Caco-2 (cell line): ENCODE data around the gene AEN. TPM values are rescaled to one million over a fixed set of nuclear protein-coding genes. Genes with fewer than 3 reads are reported as not detected.
A peak's percentile ranks its signal among the peaks of the same experiment; 100 is the strongest.
"Not testable (repeated sequence)": the region's sequence is repeated elsewhere in the genome, so short reads cannot be mapped to it uniquely, and the experiment has no call there.

Source experiments
- BruUV-seq: library from RNA; stranded (reverse); fragments of 400-500 nt; replicated peaks from 2 replicates; lab custom pipeline; 2021; lab: Mats Ljungman, UMichigan
- CTCF ChIA-PET: fragments of 300-600 bp; sonication (Branson Sonifier 250); formaldehyde crosslinking; loops from one replicate; lab custom pipeline; 2022; ENCODE audit warnings: antibody characterized with exemption; lab: Charles Lee
- POLR2A ChIA-PET: fragments of 300-600 bp; sonication (Branson Sonifier 250); formaldehyde crosslinking; loops from one replicate; lab custom pipeline; 2022; ENCODE audit warnings: antibody characterized with exemption; lab: Charles Lee
- DNase-seq, 2 experiments: peaks; one replicate each; pipeline versions ENCODE4 v3.0.0 to v3.0.0-alpha.2; 2020 to 2022
- H3K27me3 ChIP-seq: replicated peaks from 2 replicates; pipeline ENCODE4 v1.6.0; 2011; ENCODE audit warnings: low read length; ENCODE audit not compliant: control insufficient read depth, insufficient read depth
- H3K36me3 ChIP-seq: 2 replicates; pipeline ENCODE4 v1.5.1; 2011; ENCODE audit warnings: low read length; ENCODE audit not compliant: control insufficient read depth, insufficient read depth
- H3K4me1 ChIP-seq: fragments of 250-450 bp; sonication (Bioruptor Pico); 2 replicates; pipeline ENCODE4 v1.5.1; 2020; ENCODE audit warnings: mild to moderate bottlenecking
- H3K4me3 ChIP-seq: 2 replicates; pipeline ENCODE4 v1.5.1; 2011; ENCODE audit warnings: low read depth, mild to moderate bottlenecking, control low read depth, low read length
- H3K9me3 ChIP-seq: fragments of 250-450 bp; sonication (Bioruptor Pico); 2 replicates; pipeline ENCODE4 v1.5.1; 2020; ENCODE audit warnings: mild to moderate bottlenecking, moderate library complexity
- H3K27ac Mint-ChIP-seq: one replicate; pipeline ENCODE4 v1.8.0; 2022; ENCODE audit warnings: mixed read lengths; ENCODE audit not compliant: unreplicated experiment
- H3K27me3 Mint-ChIP-seq: one replicate; pipeline ENCODE4 v1.8.0; 2022; ENCODE audit warnings: mixed read lengths; ENCODE audit not compliant: insufficient read depth, unreplicated experiment
- H3K36me3 Mint-ChIP-seq: one replicate; pipeline ENCODE4 v1.8.0; 2022; ENCODE audit warnings: mild to moderate bottlenecking, mixed read lengths; ENCODE audit not compliant: insufficient read depth, unreplicated experiment
- H3K4me1 Mint-ChIP-seq: one replicate; pipeline ENCODE4 v1.8.0; 2022; ENCODE audit warnings: low read depth, mixed read lengths; ENCODE audit not compliant: unreplicated experiment
- H3K4me3 Mint-ChIP-seq: one replicate; pipeline ENCODE4 v1.8.0; 2022; ENCODE audit warnings: mild to moderate bottlenecking, moderate library complexity, mixed read lengths; ENCODE audit not compliant: unreplicated experiment
- H3K9me3 Mint-ChIP-seq: one replicate; pipeline ENCODE4 v1.8.0; 2022; ENCODE audit warnings: mixed read lengths; ENCODE audit not compliant: unreplicated experiment
- intact Hi-C: fragments of 100-400 bp; cut with micrococcal nuclease; formaldehyde crosslinking; loops from one replicate; pipeline ENCODE4 v1.10.0; 2022; ENCODE audit not compliant: unreplicated experiment
- total RNA-seq: library from RNA; stranded (reverse); gene quantifications from 2 replicates; pipeline ENCODE4 v1.2.3, GENCODE V29; 2022
- TF ChIP-seq, protein P1 (sequence below), 2 experiments: fragments of 200-600 bp in 1 of 2; IDR thresholded peaks; 1 replicate in 1 of 2; 2 replicates in 1 of 2; pipeline versions ENCODE4 v1.5.1 to v1.8.0; 2011 to 2022; ENCODE audit warnings: antibody characterized with exemption in 1 of 2, control low read depth in 1 of 2, inconsistent platforms in 1 of 2, low read depth in 1 of 2, low read length in 1 of 2, mild to moderate bottlenecking in 1 of 2, moderate library complexity in 1 of 2; ENCODE audit not compliant: insufficient read depth in 1 of 2, severe bottlenecking in 1 of 2, unreplicated experiment in 1 of 2

AEN gene
- total RNA-seq, 1 experiment from 2014 or later: 33.2 TPM

GRCh38 chr15:88638626-88639372 is 17.7 kb downstream of the AEN start, which contains the start of gene ISG20:
ISG20 (plus strand) TSS chr15:88639016; CDS start chr15:88639367, 351 bp downstream.
- Histone ChIP-seq H3K36me3 (no peaks in the 10 kb centered on the region; the same call in 1 of the 2 replicates), H3K27me3 (no peaks in the 10 kb centered on the region), H3K4me1 (peaks cover 33% of the 10 kb centered on the region), H3K9me3 (no peaks in the 10 kb centered on the region), H3K4me3 (peak within 1 kb of the TSS; percentile 24)
- POLR2A ChIA-PET: interaction anchor here (0.6 to 1.8 kb wide), 7 partner anchors 14 to 483 kb away, joined by 3 to 14 read pairs (median 6); partner anchors contain the start of genes AEN, MRPL46 and MRPS11
- Mint-ChIP-seq H3K36me3 (peaks cover 28% of the 10 kb centered on the region), H3K27me3 (no peaks in the 10 kb centered on the region), H3K4me1 (peaks cover 31% of the 10 kb centered on the region), H3K9me3 (no peaks in the 10 kb centered on the region), H3K4me3 (peak within 1 kb of the TSS; percentile 83), H3K27ac (peak within 1 kb of the TSS; percentile 95)
- intact Hi-C loops: loop anchor here (1.0 kb wide), 1 partner anchor 17 kb away; the partner anchor contains the start of gene AEN
- peak; percentile 95 to 96 for DNase-seq
- TF ChIP-seq, protein P1, sequence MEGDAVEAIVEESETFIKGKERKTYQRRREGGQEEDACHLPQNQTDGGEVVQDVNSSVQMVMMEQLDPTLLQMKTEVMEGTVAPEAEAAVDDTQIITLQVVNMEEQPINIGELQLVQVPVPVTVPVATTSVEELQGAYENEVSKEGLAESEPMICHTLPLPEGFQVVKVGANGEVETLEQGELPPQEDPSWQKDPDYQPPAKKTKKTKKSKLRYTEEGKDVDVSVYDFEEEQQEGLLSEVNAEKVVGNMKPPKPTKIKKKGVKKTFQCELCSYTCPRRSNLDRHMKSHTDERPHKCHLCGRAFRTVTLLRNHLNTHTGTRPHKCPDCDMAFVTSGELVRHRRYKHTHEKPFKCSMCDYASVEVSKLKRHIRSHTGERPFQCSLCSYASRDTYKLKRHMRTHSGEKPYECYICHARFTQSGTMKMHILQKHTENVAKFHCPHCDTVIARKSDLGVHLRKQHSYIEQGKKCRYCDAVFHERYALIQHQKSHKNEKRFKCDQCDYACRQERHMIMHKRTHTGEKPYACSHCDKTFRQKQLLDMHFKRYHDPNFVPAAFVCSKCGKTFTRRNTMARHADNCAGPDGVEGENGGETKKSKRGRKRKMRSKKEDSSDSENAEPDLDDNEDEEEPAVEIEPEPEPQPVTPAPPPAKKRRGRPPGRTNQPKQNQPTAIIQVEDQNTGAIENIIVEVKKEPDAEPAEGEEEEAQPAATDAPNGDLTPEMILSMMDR (IDR thresholded peaks at IDR 0.05; ENCODE audit: insufficient read depth in 1 of 2, low read depth in 1 of 2, low read length in 1 of 2, severe bottlenecking in 1 of 2, unreplicated experiment in 1 of 2): peak in 1 of 2 experiments; percentile 34
- CTCF ChIA-PET: interaction anchor here (0.5 to 1.8 kb wide), 15 partner anchors 14 to 307 kb away, joined by 3 to 26 read pairs (median 4); partner anchors contain the start of genes AEN, MRPL46 and MRPS11
- no TSS peak for BruUV-seq

- intact Hi-C loops: no loop called here
Measured at GRCh38 chr15:88641959-88642452, 20.9 kb downstream of the AEN start.

GRCh38 chr15:88642514-88642913 is 21.4 kb downstream of the AEN start:
- CTCF ChIA-PET: interaction anchor here (0.8 kb wide), 1 partner anchor 263 kb away, joined by 3 read pairs; no protein-coding TSS in a partner anchor
- H3K27me3 Mint-ChIP-seq, H3K9me3 Mint-ChIP-seq, DNase-seq, intact Hi-C loops, POLR2A ChIA-PET, H3K4me3 ChIP-seq, H3K27ac Mint-ChIP-seq, H3K27me3 ChIP-seq, BruUV-seq, H3K4me3 Mint-ChIP-seq, H3K9me3 ChIP-seq, H3K36me3 ChIP-seq: not testable (repeated sequence)
- H3K4me1 Mint-ChIP-seq: peaks cover 16% of the 10 kb centered on the region
- H3K4me1 ChIP-seq: peaks cover 20% of the 10 kb centered on the region
- peaks cover 16% of the 10 kb centered on the region for H3K36me3 Mint-ChIP-seq

More at GRCh38 chr15:88641959-88642452, 20.9 kb downstream of the AEN start:
- Mint-ChIP-seq H3K27ac (no peak overlapping the region), H3K4me1 (peaks cover 21% of the 10 kb centered on the region), H3K27me3 (no peaks in the 10 kb centered on the region), H3K36me3 (peaks cover 16% of the 10 kb centered on the region), H3K4me3 (no peak overlapping the region), H3K9me3 (no peaks in the 10 kb centered on the region)
- TF ChIP-seq, protein P1 (IDR thresholded peaks at IDR 0.05; ENCODE audit: insufficient read depth in 1 of 2, low read depth in 1 of 2, low read length in 1 of 2, severe bottlenecking in 1 of 2, unreplicated experiment in 1 of 2): no peak
- BruUV-seq: no TSS peak
- ChIA-PET CTCF (interaction anchor here (0.6 to 0.8 kb wide), 4 partner anchors 17 to 263 kb away, joined by 3 to 4 read pairs (median 3); no protein-coding TSS in a partner anchor), POLR2A (no interaction called here)
- Histone ChIP-seq H3K27me3 (no peaks in the 10 kb centered on the region), H3K9me3 (no peaks in the 10 kb centered on the region), H3K4me3 (no peak overlapping the region), H3K4me1 (peaks cover 23% of the 10 kb centered on the region), H3K36me3 (no peaks in the 10 kb centered on the region)
- no peak for DNase-seq
